ENCODE results near the gene GPRC6A.

The GPRC6A gene

DNA sequence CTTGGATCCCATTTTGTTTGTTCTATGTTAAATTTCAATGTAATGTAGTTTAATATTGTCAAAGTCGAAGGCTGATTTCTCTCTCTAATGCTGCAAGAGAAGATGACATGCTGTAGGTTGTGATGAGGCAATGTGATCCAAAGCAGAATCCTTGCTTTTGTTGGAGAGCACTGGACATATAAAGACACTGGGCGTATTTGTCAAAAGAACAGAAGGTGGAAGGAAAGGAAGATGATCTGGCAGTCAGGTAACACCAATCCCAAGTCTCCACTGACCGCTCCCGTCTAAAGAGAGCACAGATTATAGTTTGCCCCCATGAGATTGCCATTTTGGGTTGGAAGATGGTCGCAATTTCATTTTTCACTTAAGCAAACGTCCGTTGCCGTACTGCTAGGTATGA is 47.2 kb upstream of the GPRC6A start:
- Histone ChIP-seq H3K79me2 (ENCODE audit: insufficient read depth, low read length) (no peaks in the 10 kb centered on the region), H3K36me3 (ENCODE audit: insufficient read depth, low read length) (no peaks in the 10 kb centered on the region), H3K27ac (ENCODE audit: low read length) (no peak overlapping the region), H3K27me3 (ENCODE audit: insufficient read depth, low read length, poor library complexity) (no peaks in the 10 kb centered on the region), H2AFZ (ENCODE audit: low read depth, low read length) (no peak overlapping the region), H4K20me1 (ENCODE audit: insufficient read depth, low read length) (no peaks in the 10 kb centered on the region), H3K4me3 (ENCODE audit: low read depth in 1 of 2, low read length in 2 of 2) (no peak overlapping the region), H3K9ac (ENCODE audit: low read depth, low read length) (no peak overlapping the region), H3K9me3 (ENCODE audit: insufficient read depth, low read length, severe bottlenecking) (no peaks in the 10 kb centered on the region), H3K4me1 (ENCODE audit: insufficient read depth, low read length) (no peaks in the 10 kb centered on the region), H3K4me2 (ENCODE audit: insufficient read depth, low read length) (no peak overlapping the region)
- TF ChIP-seq, protein P1, sequence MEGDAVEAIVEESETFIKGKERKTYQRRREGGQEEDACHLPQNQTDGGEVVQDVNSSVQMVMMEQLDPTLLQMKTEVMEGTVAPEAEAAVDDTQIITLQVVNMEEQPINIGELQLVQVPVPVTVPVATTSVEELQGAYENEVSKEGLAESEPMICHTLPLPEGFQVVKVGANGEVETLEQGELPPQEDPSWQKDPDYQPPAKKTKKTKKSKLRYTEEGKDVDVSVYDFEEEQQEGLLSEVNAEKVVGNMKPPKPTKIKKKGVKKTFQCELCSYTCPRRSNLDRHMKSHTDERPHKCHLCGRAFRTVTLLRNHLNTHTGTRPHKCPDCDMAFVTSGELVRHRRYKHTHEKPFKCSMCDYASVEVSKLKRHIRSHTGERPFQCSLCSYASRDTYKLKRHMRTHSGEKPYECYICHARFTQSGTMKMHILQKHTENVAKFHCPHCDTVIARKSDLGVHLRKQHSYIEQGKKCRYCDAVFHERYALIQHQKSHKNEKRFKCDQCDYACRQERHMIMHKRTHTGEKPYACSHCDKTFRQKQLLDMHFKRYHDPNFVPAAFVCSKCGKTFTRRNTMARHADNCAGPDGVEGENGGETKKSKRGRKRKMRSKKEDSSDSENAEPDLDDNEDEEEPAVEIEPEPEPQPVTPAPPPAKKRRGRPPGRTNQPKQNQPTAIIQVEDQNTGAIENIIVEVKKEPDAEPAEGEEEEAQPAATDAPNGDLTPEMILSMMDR (IDR thresholded peaks at IDR 0.05; ENCODE audit: borderline replicate concordance, extremely low read depth, low read length, poor library complexity, severe bottlenecking), result no peak
- no peak for TF ChIP-seq EZH2 (IDR thresholded peaks at IDR 0.05; ENCODE audit: borderline replicate concordance, low read depth, low read length, severe bottlenecking)
- DNase-seq (no peak), ATAC-seq (ENCODE audit: insufficient read depth, low read depth) (no peak)

DNA sequence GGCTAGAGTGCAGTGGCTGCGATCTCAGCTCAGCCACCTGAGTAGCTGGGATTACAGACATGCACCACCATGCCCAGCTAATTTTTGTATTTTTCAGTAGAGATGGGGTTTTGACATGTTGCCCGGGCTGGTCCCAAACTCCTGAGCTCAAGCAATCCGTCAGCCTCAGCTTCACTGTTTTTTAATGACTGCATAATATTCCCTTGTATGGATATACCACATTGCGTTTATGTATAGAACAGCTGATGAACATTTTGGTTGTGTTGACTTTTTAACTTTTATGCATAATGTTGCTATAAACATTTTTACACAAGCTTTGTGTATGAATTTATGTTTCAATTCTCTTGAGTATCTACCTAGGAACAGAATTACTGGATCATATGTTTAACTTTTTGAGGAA is 43.9 kb upstream of the GPRC6A start:
- H3K27me3 ChIP-seq (ENCODE audit: insufficient read depth, low read length, poor library complexity), result no peaks in the 10 kb centered on the region
- H3K36me3 ChIP-seq (ENCODE audit: insufficient read depth, low read length), result no peaks in the 10 kb centered on the region
- H3K27ac ChIP-seq (ENCODE audit: low read length), result no peak overlapping the region
- H3K4me2 ChIP-seq (ENCODE audit: insufficient read depth, low read length), result no peak overlapping the region
- TF ChIP-seq, protein P1 (IDR thresholded peaks at IDR 0.05; ENCODE audit: borderline replicate concordance, extremely low read depth, low read length, poor library complexity, severe bottlenecking), result no peak
- no peak for TF ChIP-seq EZH2 (IDR thresholded peaks at IDR 0.05; ENCODE audit: borderline replicate concordance, low read depth, low read length, severe bottlenecking)
- DNase-seq (no peak), ATAC-seq (ENCODE audit: insufficient read depth, low read depth) (no peak)
- H3K4me1 ChIP-seq (ENCODE audit: insufficient read depth, low read length), result no peaks in the 10 kb centered on the region
- no peak overlapping the region for H3K4me3 ChIP-seq (ENCODE audit: low read depth in 1 of 2, low read length in 2 of 2)
- H3K9ac ChIP-seq (ENCODE audit: low read depth, low read length), result no peak overlapping the region
- H4K20me1 ChIP-seq (ENCODE audit: insufficient read depth, low read length), result no peaks in the 10 kb centered on the region
- no peaks in the 10 kb centered on the region for H3K9me3 ChIP-seq (ENCODE audit: insufficient read depth, low read length, severe bottlenecking)
- H3K79me2 ChIP-seq (ENCODE audit: insufficient read depth, low read length), result no peaks in the 10 kb centered on the region
- H2AFZ ChIP-seq (ENCODE audit: low read depth, low read length), result no peak overlapping the region

DNA sequence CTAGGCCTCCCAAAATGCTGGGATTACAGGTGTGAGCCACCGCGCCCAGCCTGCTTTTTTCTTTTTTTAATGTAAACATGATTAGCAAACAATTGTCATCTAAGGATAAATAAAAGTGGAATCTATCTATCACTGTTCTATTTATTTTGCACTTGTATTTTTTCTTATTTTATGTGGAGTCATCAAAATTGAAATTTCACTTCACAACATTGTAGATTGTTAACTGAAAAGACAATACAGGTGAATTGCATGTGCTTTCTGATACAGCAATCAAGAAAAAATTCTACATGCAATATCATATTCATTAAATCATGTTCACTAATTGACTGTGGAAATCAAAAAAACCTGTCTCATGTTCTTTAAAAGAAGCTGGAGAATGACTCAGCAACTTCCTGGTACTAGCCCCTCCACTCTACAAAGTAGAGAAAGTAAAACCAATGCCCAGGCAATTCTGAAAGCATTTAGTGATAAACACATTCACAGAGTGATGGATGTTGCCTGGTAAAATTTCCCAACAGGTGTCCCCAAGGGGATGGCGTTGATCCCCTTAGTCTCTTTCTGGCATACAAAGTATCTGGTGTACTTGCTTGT is 37.5 kb upstream of the GPRC6A start:
- Histone ChIP-seq H4K20me1 (ENCODE audit: insufficient read depth, low read length) (no peaks in the 10 kb centered on the region), H3K27ac (ENCODE audit: low read length) (no peak overlapping the region), H3K4me3 (ENCODE audit: low read depth in 1 of 2, low read length in 2 of 2) (no peak overlapping the region), H3K79me2 (ENCODE audit: insufficient read depth, low read length) (no peaks in the 10 kb centered on the region), H3K4me2 (ENCODE audit: insufficient read depth, low read length) (no peak overlapping the region), H2AFZ (ENCODE audit: low read depth, low read length) (peak overlapping the region; percentile 22; the same call in 1 of the 2 replicates), H3K27me3 (ENCODE audit: insufficient read depth, low read length, poor library complexity) (no peaks in the 10 kb centered on the region), H3K4me1 (ENCODE audit: insufficient read depth, low read length) (no peaks in the 10 kb centered on the region), H3K36me3 (ENCODE audit: insufficient read depth, low read length) (no peaks in the 10 kb centered on the region), H3K9ac (ENCODE audit: low read depth, low read length) (no peak overlapping the region), H3K9me3 (ENCODE audit: insufficient read depth, low read length, severe bottlenecking) (no peaks in the 10 kb centered on the region)
- DNase-seq (no peak), ATAC-seq (ENCODE audit: insufficient read depth, low read depth) (peak; percentile 29; the same call in 1 of the 3 replicates)
- TF ChIP-seq, protein P1 (IDR thresholded peaks at IDR 0.05; ENCODE audit: borderline replicate concordance, extremely low read depth, low read length, poor library complexity, severe bottlenecking), result no peak
- no peak for TF ChIP-seq EZH2 (IDR thresholded peaks at IDR 0.05; ENCODE audit: borderline replicate concordance, low read depth, low read length, severe bottlenecking)

Data from DND-41 (cell line).